ENCODE measurements around the gene STK10.

Gene STK10

DNA sequence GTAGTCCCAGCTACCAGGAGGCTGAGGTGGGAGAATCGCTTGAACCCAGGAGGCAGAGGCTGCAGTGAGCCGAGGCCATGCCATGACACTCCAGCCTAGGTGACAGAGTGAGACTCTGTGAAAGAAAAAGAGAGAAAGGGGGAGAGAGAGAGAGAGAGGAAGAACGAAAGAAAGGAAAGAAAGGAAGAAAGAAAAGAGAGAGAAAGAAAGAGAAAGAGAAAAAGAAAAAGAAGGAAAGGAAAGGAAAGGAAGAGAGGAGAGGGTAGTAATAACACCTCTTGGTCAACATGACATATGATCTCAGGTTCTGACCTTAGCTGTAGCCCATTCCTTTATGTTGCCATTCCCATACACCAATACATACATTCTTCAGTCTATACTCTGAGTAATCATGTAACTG lies 195.7 kb downstream of the STK10 start:
- TF ChIP-seq, protein P1, sequence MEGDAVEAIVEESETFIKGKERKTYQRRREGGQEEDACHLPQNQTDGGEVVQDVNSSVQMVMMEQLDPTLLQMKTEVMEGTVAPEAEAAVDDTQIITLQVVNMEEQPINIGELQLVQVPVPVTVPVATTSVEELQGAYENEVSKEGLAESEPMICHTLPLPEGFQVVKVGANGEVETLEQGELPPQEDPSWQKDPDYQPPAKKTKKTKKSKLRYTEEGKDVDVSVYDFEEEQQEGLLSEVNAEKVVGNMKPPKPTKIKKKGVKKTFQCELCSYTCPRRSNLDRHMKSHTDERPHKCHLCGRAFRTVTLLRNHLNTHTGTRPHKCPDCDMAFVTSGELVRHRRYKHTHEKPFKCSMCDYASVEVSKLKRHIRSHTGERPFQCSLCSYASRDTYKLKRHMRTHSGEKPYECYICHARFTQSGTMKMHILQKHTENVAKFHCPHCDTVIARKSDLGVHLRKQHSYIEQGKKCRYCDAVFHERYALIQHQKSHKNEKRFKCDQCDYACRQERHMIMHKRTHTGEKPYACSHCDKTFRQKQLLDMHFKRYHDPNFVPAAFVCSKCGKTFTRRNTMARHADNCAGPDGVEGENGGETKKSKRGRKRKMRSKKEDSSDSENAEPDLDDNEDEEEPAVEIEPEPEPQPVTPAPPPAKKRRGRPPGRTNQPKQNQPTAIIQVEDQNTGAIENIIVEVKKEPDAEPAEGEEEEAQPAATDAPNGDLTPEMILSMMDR (IDR thresholded peaks at IDR 0.05; ENCODE audit: low read depth, low read length): no peak
- Histone ChIP-seq H3K4me1 (no peaks in the 10 kb centered on the region), H3K27me3 (no peaks in the 10 kb centered on the region), H3K9me3 (no peaks in the 10 kb centered on the region), H3K4me3 (ENCODE audit: low read depth, low read length) (no peak overlapping the region), H3K36me3 (peaks cover 4% of the 10 kb centered on the region)
- no peak for DNase-seq
